IPS DF 6.9 (cell line): ENCODE results near the gene TRNAU1AP.
"Not testable (repeated sequence)": the region's sequence is repeated elsewhere in the genome, so short reads cannot be mapped to it uniquely, and the experiment has no call there.

Experiments
- DNase-seq: peaks from one replicate; pipeline ENCODE4 v3.0.0-alpha.2; 2013; ENCODE audit warnings: low read depth, low spot score
- H3K27ac ChIP-seq: one replicate; pipeline ENCODE4 v1.5.1; 2013; ENCODE audit warnings: low read length, control low read depth
- H3K27me3 ChIP-seq: 2 replicates; pipeline ENCODE4 v1.6.1; 2013; ENCODE audit warnings: mild to moderate bottlenecking, low read length; ENCODE audit not compliant: control insufficient read depth, insufficient read depth
- H3K36me3 ChIP-seq: 2 replicates; pipeline ENCODE4 v1.6.1; 2013; ENCODE audit warnings: low read length; ENCODE audit not compliant: control insufficient read depth, insufficient read depth
- H3K4me1 ChIP-seq: 2 replicates; pipeline ENCODE4 v1.6.1; 2013; ENCODE audit warnings: low read length; ENCODE audit not compliant: control insufficient read depth, insufficient read depth
- H3K4me3 ChIP-seq: 2 replicates; pipeline ENCODE4 v1.5.1; 2013; ENCODE audit warnings: mild to moderate bottlenecking, low read length
- H3K9me3 ChIP-seq: 2 replicates; pipeline ENCODE4 v1.6.1; 2013; ENCODE audit warnings: low read length, inconsistent platforms; ENCODE audit not compliant: control insufficient read depth, insufficient read depth
- WGBS: extraction: QIAGEN DNeasy Blood & Tissue Kit; methylation state at CpG from one replicate; pipeline ENCODE4 v1.1.7; 2013; ENCODE audit warnings: mixed read lengths, missing lambda C conversion rate; ENCODE audit not compliant: insufficient read length, insufficient coverage; 5-methylcytosine and 5-hydroxymethylcytosine counted together

The TRNAU1AP gene

DNA sequence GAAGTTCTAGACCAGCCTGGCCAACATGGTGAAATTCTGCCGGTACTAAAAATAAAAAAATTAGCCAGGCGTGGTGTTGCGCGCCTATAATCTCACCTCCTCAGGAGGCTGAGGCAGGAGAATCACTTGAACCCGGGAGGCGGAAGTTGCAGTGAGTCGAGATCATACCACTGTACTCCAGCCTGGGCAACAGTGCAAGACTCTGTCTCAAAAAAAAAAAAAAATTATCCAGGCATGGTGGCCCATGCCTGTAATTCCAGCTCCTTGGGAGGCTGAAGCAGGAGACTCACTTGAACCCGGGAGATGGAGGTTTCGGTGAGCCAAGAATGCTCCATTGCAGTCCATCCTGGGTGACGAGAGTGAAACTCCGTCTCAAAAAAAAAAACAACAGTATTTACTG, 20.7 kb downstream of the TRNAU1AP start:
- no peak overlapping the region for H3K4me3 ChIP-seq
- WGBS, result no CpG with 5 or more reads among the region's 11 CpGs
- no peaks in the 10 kb centered on the region for H3K9me3 ChIP-seq
- H3K27me3 ChIP-seq, result no peaks in the 10 kb centered on the region
- peaks cover 9% of the 10 kb centered on the region; the same call in 1 of the 2 replicates for H3K36me3 ChIP-seq
- no peak overlapping the region for H3K27ac ChIP-seq
- no peak for DNase-seq
- no peaks in the 10 kb centered on the region for H3K4me1 ChIP-seq

DNA sequence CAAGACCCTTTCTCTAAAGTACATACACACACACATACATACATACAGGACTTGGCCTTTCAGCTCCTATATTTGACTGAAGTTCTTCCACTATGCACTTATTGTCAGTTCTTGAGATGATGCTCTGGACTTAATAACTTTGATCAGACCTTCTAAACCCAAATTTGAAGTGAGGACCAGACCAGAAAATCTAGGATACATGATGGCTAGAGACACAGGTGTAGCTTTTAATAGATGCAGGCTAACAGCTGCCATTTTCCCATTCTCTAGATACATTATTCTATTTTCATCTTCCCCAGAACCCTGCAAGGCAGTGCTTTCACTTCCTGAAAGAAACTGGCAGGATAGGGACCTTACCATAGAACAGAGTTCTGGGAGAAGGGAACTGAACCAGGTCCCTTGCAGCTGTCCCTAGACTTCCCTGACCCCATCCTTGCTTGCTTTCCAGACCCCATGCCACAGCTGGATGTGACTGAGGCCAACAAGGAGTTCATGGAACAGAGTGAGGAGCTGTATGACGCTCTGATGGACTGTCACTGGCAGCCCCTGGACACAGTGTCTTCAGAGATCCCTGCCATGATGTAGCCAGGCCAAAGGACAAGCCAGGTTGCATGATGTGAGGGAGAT, 24.3 kb downstream of the TRNAU1AP start:
- DNase-seq, result no peak
- Histone ChIP-seq H3K4me1 (no peaks in the 10 kb centered on the region), H3K36me3 (peaks cover 28% of the 10 kb centered on the region; the same call in 1 of the 2 replicates), H3K4me3 (no peak overlapping the region), H3K27ac (no peak overlapping the region), H3K27me3 (no peaks in the 10 kb centered on the region), H3K9me3 (no peaks in the 10 kb centered on the region)
- no CpG with 5 or more reads among the region's 1 CpG for WGBS

- no peak for DNase-seq
- H3K4me1 ChIP-seq, result no peaks in the 10 kb centered on the region
- H3K27ac ChIP-seq, result no peak overlapping the region
- H3K36me3 ChIP-seq, result peaks cover 28% of the 10 kb centered on the region; the same call in 1 of the 2 replicates
- no peaks in the 10 kb centered on the region for H3K9me3 ChIP-seq
- H3K4me3 ChIP-seq, result no peak overlapping the region
- no CpG with 5 or more reads among the region's 6 CpGs for WGBS
- no peaks in the 10 kb centered on the region for H3K27me3 ChIP-seq
Measured at GRCh38 chr1:28577738-28578536, 25.1 kb downstream of the TRNAU1AP start.

DNA sequence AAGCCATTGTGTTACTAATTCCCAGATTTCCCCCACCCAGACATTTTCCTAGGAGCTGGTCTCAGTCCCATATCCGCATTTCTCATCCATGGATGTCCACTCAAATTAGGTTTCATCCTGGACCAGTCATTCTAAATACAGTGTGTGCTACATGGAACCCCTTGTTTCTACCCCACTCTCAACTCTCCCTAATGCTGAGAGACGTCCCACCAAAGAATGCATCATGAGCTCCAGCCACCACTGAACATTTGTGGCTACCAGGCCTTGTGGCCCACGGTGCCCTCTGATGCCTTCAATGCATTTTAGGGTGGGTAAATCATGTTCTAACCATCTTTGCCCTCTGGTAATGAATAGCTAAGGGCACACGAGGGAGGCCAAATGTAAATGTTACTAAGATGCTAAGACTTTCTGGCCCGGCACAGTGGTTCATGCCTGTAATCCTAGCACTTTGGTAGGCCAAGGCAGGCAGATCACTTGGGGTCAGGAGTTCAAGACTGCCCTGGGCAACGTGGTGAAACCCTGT, 25.9 kb downstream of the TRNAU1AP start:
- Histone ChIP-seq H3K27ac (no peak overlapping the region), H3K36me3 (peaks cover 28% of the 10 kb centered on the region; the same call in 1 of the 2 replicates), H3K4me1 (no peaks in the 10 kb centered on the region), H3K9me3 (no peaks in the 10 kb centered on the region), H3K4me3 (no peak overlapping the region), H3K27me3 (no peaks in the 10 kb centered on the region)
- no CpG with 5 or more reads among the region's 6 CpGs for WGBS
- no peak for DNase-seq

DNA sequence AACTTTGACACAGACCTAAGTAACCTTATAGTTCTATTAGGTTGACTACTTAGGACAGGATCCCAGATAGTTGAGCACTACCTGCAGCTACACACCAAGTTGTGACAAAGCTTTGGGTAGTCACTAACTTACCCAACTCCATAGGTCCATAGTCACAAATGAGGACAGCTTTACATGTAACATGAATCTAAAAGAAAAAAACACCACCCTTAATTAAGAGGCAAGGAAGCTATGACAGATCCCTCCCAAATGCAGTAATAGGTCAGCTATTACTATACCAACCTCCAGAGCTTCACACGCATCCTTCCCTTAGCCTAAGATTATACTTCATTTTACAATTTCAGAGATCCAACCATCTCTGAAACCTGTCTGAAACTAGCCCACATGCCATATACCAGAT, 26.5 kb downstream of the TRNAU1AP start:
- Histone ChIP-seq H3K9me3 (no peaks in the 10 kb centered on the region), H3K27me3 (no peaks in the 10 kb centered on the region), H3K4me1 (no peaks in the 10 kb centered on the region), H3K4me3 (no peak overlapping the region; the same call in 1 of the 2 replicates), H3K36me3 (peaks cover 28% of the 10 kb centered on the region; the same call in 1 of the 2 replicates), H3K27ac (no peak overlapping the region)
- no CpG with 5 or more reads among the region's 1 CpG for WGBS
- DNase-seq, result no peak

DNA sequence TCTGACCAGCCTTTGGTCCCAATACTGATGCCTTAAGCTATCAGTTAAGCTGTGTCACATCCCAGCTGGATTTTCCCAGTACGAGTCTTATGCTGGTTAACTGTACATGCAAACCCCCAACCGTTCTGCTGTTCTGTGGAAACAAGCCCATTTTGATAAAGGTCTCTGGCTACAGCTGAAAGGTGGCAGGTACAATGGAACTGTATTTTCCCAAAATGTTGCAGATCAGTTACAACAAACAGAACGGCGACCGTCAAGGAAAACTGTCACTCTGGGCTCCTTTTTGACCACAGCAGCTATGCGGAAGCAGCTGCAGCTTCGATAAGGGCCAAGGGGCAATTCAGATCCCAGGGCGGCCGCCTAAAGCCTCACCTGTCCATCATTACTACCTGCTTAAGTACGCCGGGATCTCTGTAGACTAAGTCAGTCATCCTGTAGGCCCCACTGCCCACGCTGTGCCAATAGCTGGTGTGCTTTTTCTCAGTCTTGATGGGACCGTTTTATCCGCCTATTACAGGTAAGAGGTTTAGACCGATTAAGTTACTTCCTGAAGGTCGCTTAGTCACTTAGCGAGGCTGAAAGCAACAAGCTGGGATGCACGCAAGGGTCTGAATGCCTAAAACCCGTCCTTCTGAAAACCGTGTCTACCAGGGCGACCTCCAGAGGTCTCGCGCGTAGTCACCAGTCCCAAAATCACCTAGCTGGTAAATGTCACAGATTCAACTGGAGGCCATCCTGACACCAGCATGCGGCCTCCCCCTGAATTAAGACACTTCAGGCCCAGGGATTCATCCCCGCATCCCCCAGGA, 28.0 kb downstream of the TRNAU1AP start:
- Histone ChIP-seq H3K4me3 (peak overlapping the region; percentile 92), H3K9me3 (no peaks in the 10 kb centered on the region), H3K27ac (no peak overlapping the region), H3K27me3 (no peaks in the 10 kb centered on the region), H3K36me3 (peaks cover 28% of the 10 kb centered on the region; the same call in 1 of the 2 replicates), H3K4me1 (no peaks in the 10 kb centered on the region)
- WGBS, result no CpG with 5 or more reads among the region's 26 CpGs
- DNase-seq, result no peak

- Histone ChIP-seq H3K4me1 (no peaks in the 10 kb centered on the region), H3K36me3 (peaks cover 28% of the 10 kb centered on the region; the same call in 1 of the 2 replicates), H3K9me3 (no peaks in the 10 kb centered on the region), H3K27ac (no peak overlapping the region), H3K4me3 (peak overlapping the region; percentile 92), H3K27me3 (no peaks in the 10 kb centered on the region)
- no peak for DNase-seq
- no CpG with 5 or more reads among the region's 75 CpGs for WGBS
Measured at GRCh38 chr1:28581531-28582247, 28.8 kb downstream of the TRNAU1AP start.

GRCh38 chr1:28582248-28582615, 29.3 kb downstream of the TRNAU1AP start:
- Histone ChIP-seq H3K4me3 (peak overlapping the region; percentile 92; the same call in 1 of the 2 replicates), H3K27me3 (no peaks in the 10 kb centered on the region), H3K4me1 (no peaks in the 10 kb centered on the region), H3K9me3 (no peaks in the 10 kb centered on the region), H3K27ac (no peak overlapping the region), H3K36me3 (peaks cover 28% of the 10 kb centered on the region; the same call in 1 of the 2 replicates)
- no peak for DNase-seq
- WGBS, result no CpG with 5 or more reads among the region's 10 CpGs

- H3K27me3 ChIP-seq, H3K27ac ChIP-seq, DNase-seq, H3K36me3 ChIP-seq, H3K4me1 ChIP-seq, H3K9me3 ChIP-seq, H3K4me3 ChIP-seq: not testable (repeated sequence)
- WGBS, result no CpG with 5 or more reads among the region's 19 CpGs
Measured at GRCh38 chr1:28586585-28587391, 33.9 kb downstream of the TRNAU1AP start.
